Measurements from ENCODE around the gene ZNF689. TPM values are rescaled to one million over a fixed set of nuclear protein-coding genes. Genes with fewer than 3 reads are reported as not detected.

Gene ZNF689
- total and polyA plus RNA-seq, 2 of the 13 experiments (the other 11 are each of a cell fraction or from before 2014, with no cell fraction given), result 9.7 to 19.5 TPM

- peak; percentile 91; the same call in 1 of the 2 replicates for TF ChIP-seq THAP7 (CRISPR knock-in tag; IDR thresholded peaks at IDR 0.05)
- TF ChIP-seq AFF4 (CRISPR knock-in tag; IDR thresholded peaks at IDR 0.05), result no peak
- no peak; the same call in none of the 2 replicates for TF ChIP-seq ZNF580 (CRISPR knock-in tag; IDR thresholded peaks at IDR 0.05; ENCODE audit: borderline replicate concordance, low read depth)
- peak; percentile 21; the same call in 1 of the 2 replicates for TF ChIP-seq KLF12 (CRISPR knock-in tag; IDR thresholded peaks at IDR 0.05; ENCODE audit: borderline replicate concordance)
- TF ChIP-seq ZNF280B (CRISPR knock-in tag; IDR thresholded peaks at IDR 0.05; ENCODE audit: borderline replicate concordance), result no peak; the same call in 1 of the 2 replicates
- peak; percentile 55; the same call in 1 of the 2 replicates for TF ChIP-seq PHF8 (CRISPR knock-in tag; IDR thresholded peaks at IDR 0.05)
- peak; percentile 20; the same call in 1 of the 2 replicates for TF ChIP-seq ZNF558 (CRISPR knock-in tag; IDR thresholded peaks at IDR 0.05; ENCODE audit: borderline replicate concordance)
- TF ChIP-seq SP5 (CRISPR knock-in tag; IDR thresholded peaks at IDR 0.05; ENCODE audit: borderline replicate concordance, low read depth), result peak; percentile 73; the same call in 1 of the 2 replicates
- TF ChIP-seq HINFP (CRISPR knock-in tag; IDR thresholded peaks at IDR 0.05; ENCODE audit: low read depth), result no peak
- peak; percentile 93 for TF ChIP-seq BCL3 (CRISPR knock-in tag; IDR thresholded peaks at IDR 0.05)
- no peak for TF ChIP-seq BCLAF1 (IDR thresholded peaks at IDR 0.05)
- no peak for TF ChIP-seq RELA (CRISPR knock-in tag; IDR thresholded peaks at IDR 0.05)
- TF ChIP-seq KDM5B (CRISPR knock-in tag; IDR thresholded peaks at IDR 0.05; ENCODE audit: borderline replicate concordance), result peak; percentile 60; the same call in 1 of the 2 replicates
- peak; percentile 81 for TF ChIP-seq ZNF761 (CRISPR knock-in tag; conservative IDR thresholded peaks at IDR 0.05)
- TF ChIP-seq RARA (CRISPR knock-in tag; IDR thresholded peaks at IDR 0.05), result peak; percentile 63; the same call in 1 of the 2 replicates
These were observed 47.9 kb upstream of the ZNF689 start, which contains the start of gene FBRS (continued) for GRCh38 chr16:30657866-30658730.

Data from HepG2 (cell line).